HEK293 (cell line): ENCODE data around the gene ABCC2.

Experiments
- CTCF ChIA-PET: fragments of 350-600 bp; formaldehyde crosslinking; extraction: SDS; loops from one replicate; lab custom pipeline; 2021; ENCODE audit warnings: antibody characterized with exemption; lab: Yijun Ruan, JAX
- POLR2A ChIA-PET: fragments of 300-600 bp; formaldehyde crosslinking; extraction: SDS; loops from one replicate; lab custom pipeline; 2020; ENCODE audit warnings: antibody characterized with exemption, inconsistent platforms; lab: Yijun Ruan, JAX
- H3K27ac ChIP-seq: fragments of 200-500 bp; sonication (Bioruptor generic); 2 replicates; pipeline ENCODE4 v1.5.1; 2014; ENCODE audit warnings: low read depth, low read length, control low read depth, inconsistent platforms; ENCODE audit errors: extremely low read depth
- H3K36me3 ChIP-seq, 2 experiments: fragments of 200-500 bp in 1 of 2; sonication (Bioruptor generic) in 1 of 2; 1 replicate in 1 of 2; 2 replicates in 1 of 2; pipeline ENCODE4 v1.5.1; 2014 to 2017; ENCODE audit warnings: inconsistent platforms in 2 of 2, low read length in 2 of 2; ENCODE audit not compliant: control insufficient read depth in 2 of 2, insufficient read depth in 1 of 2
- H3K4me1 ChIP-seq: fragments of 200-500 bp; sonication (Bioruptor generic); 2 replicates; pipeline ENCODE4 v1.5.1; 2014; ENCODE audit warnings: mild to moderate bottlenecking, low read length, inconsistent platforms; ENCODE audit not compliant: control insufficient read depth, insufficient read depth
- H3K4me3 ChIP-seq: 2 replicates; pipeline ENCODE4 v1.5.1; 2011; ENCODE audit warnings: low read depth, mild to moderate bottlenecking, control low read depth, low read length, moderate library complexity
- H3K9me3 ChIP-seq: fragments of 200-500 bp; sonication (Bioruptor generic); 2 replicates; pipeline ENCODE4 v1.5.1; 2014; ENCODE audit warnings: low read depth, low read length, inconsistent platforms; ENCODE audit not compliant: control insufficient read depth, insufficient read depth
- BCL11A ChIP-seq: fragments of 450-650 bp; formaldehyde crosslinking; IDR thresholded peaks from 2 replicates; pipeline ENCODE4 v1.5.1; 2016; ENCODE audit warnings: low read depth, missing biosample characterization, missing genetic modification characterization
- HIC1 ChIP-seq: fragments of 450-650 bp; formaldehyde crosslinking; IDR thresholded peaks from 2 replicates; pipeline ENCODE4 v1.5.1; 2016; ENCODE audit warnings: missing biosample characterization, missing genetic modification characterization
- KLF1 ChIP-seq: fragments of 450-650 bp; formaldehyde crosslinking; IDR thresholded peaks from 2 replicates; pipeline ENCODE4 v1.5.1; 2016; ENCODE audit warnings: missing biosample characterization, missing genetic modification characterization
- PRDM10 ChIP-seq: fragments of 450-650 bp; formaldehyde crosslinking; IDR thresholded peaks from 2 replicates; pipeline ENCODE4 v1.5.1; 2016; ENCODE audit warnings: missing biosample characterization, missing genetic modification characterization
- YY1 ChIP-seq: fragments of 450-650 bp; formaldehyde crosslinking; IDR thresholded peaks from 2 replicates; pipeline ENCODE4 v1.5.1; 2018; ENCODE audit warnings: missing biosample characterization, missing genetic modification characterization
- YY2 ChIP-seq: fragments of 450-650 bp; formaldehyde crosslinking; IDR thresholded peaks from 2 replicates; pipeline ENCODE4 v1.5.1; 2016; ENCODE audit warnings: missing biosample characterization, missing genetic modification characterization
- ZBTB8A ChIP-seq: fragments of 450-650 bp; formaldehyde crosslinking; IDR thresholded peaks from 2 replicates; pipeline ENCODE4 v1.5.1; 2016; ENCODE audit warnings: missing biosample characterization, missing genetic modification characterization
- ZNF157 ChIP-seq: fragments of 450-650 bp; formaldehyde crosslinking; IDR thresholded peaks from 2 replicates; pipeline ENCODE4 v1.5.1; 2016; ENCODE audit warnings: missing biosample characterization, missing genetic modification characterization
- ZNF248 ChIP-seq: fragments of 450-650 bp; formaldehyde crosslinking; IDR thresholded peaks from 2 replicates; pipeline ENCODE4 v1.5.1; 2017; ENCODE audit warnings: missing biosample characterization, missing genetic modification characterization
- ZNF266 ChIP-seq: fragments of 450-650 bp; formaldehyde crosslinking; IDR thresholded peaks from 2 replicates; pipeline ENCODE4 v1.5.1; 2016; ENCODE audit warnings: missing biosample characterization, missing genetic modification characterization, low read depth
- ZNF324 ChIP-seq: fragments of 450-650 bp; formaldehyde crosslinking; IDR thresholded peaks from 2 replicates; pipeline ENCODE4 v1.5.1; 2016; ENCODE audit warnings: missing biosample characterization, missing genetic modification characterization
- ZNF37A ChIP-seq: fragments of 450-650 bp; IDR thresholded peaks from 2 replicates; pipeline ENCODE4 v1.5.1; 2018; ENCODE audit warnings: missing biosample characterization, missing genetic modification characterization
- ZNF560 ChIP-seq: fragments of 450-650 bp; formaldehyde crosslinking; IDR thresholded peaks from 2 replicates; pipeline ENCODE4 v1.5.1; 2017; ENCODE audit warnings: missing biosample characterization, missing genetic modification characterization, borderline replicate concordance
- ZNF610 ChIP-seq: fragments of 450-650 bp; formaldehyde crosslinking; IDR thresholded peaks from 2 replicates; pipeline ENCODE4 v1.5.1; 2016; ENCODE audit warnings: missing biosample characterization, missing genetic modification characterization, borderline replicate concordance
- ZNF624 ChIP-seq: fragments of 450-650 bp; formaldehyde crosslinking; IDR thresholded peaks from 2 replicates; pipeline ENCODE4 v1.5.1; 2017; ENCODE audit warnings: missing biosample characterization, missing genetic modification characterization
- ZNF626 ChIP-seq: fragments of 450-650 bp; sonication (Bioruptor Pico); formaldehyde crosslinking; IDR thresholded peaks from 2 replicates; pipeline ENCODE4 v1.5.1; 2018; ENCODE audit warnings: missing biosample characterization, missing genetic modification characterization, inconsistent platforms
- ZNF830 ChIP-seq: fragments of 450-650 bp; IDR thresholded peaks from 2 replicates; pipeline ENCODE4 v1.5.0; 2018; ENCODE audit warnings: missing biosample characterization, missing genetic modification characterization, low read depth, mild to moderate bottlenecking, moderate library complexity
- TF ChIP-seq, protein P1 (sequence below): fragments of 450-650 bp; formaldehyde crosslinking; IDR thresholded peaks from 2 replicates; pipeline ENCODE4 v1.5.1; 2016; ENCODE audit warnings: missing biosample characterization, missing genetic modification characterization
- TF ChIP-seq, protein P2 (sequence below): fragments of 450-650 bp; formaldehyde crosslinking; IDR thresholded peaks from 2 replicates; pipeline ENCODE4 v1.5.1; 2016; ENCODE audit warnings: missing biosample characterization, missing genetic modification characterization
- TF ChIP-seq, protein P3 (sequence below): fragments of 450-650 bp; formaldehyde crosslinking; IDR thresholded peaks from 2 replicates; pipeline ENCODE4 v1.5.1; 2017; ENCODE audit warnings: missing biosample characterization, missing genetic modification characterization

The ABCC2 gene

DNA sequence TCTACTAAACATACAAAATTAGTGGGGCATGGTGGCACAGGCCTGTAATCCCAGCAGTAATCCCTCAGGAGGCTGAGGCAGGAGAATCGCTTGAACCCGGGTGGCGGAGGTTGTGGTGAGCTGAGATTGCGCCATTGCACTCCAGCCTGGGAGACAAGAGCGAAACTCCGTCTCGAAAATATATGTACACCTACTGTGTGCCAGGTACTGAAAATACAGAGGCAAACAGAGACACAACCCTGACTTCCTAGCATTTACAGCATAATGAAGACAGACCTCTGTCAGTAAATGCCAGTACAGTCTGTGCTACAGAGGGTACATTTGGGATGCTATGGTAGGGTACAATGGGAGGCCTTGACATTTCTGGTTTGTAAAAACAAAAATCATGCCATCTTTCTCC is 66.6 kb downstream of the ABCC2 start:
- no peak overlapping the region for H3K27ac ChIP-seq
- TF ChIP-seq PRDM10 (tag by site-specific recombination) (no peak), ZNF248 (tag by site-specific recombination) (no peak), YY1 (tag by site-specific recombination) (no peak), BCL11A (no peak), ZNF157 (tag by site-specific recombination) (no peak), ZNF830 (no peak), HIC1 (tag by site-specific recombination) (no peak), KLF1 (tag by site-specific recombination) (no peak), ZNF610 (no peak), ZNF37A (tag by site-specific recombination) (no peak), YY2 (no peak), ZNF324 (no peak), ZNF624 (tag by site-specific recombination) (no peak), ZNF626 (no peak), ZNF266 (no peak), ZNF560 (tag by site-specific recombination) (no peak), ZBTB8A (tag by site-specific recombination) (no peak)
- TF ChIP-seq, protein P1, sequence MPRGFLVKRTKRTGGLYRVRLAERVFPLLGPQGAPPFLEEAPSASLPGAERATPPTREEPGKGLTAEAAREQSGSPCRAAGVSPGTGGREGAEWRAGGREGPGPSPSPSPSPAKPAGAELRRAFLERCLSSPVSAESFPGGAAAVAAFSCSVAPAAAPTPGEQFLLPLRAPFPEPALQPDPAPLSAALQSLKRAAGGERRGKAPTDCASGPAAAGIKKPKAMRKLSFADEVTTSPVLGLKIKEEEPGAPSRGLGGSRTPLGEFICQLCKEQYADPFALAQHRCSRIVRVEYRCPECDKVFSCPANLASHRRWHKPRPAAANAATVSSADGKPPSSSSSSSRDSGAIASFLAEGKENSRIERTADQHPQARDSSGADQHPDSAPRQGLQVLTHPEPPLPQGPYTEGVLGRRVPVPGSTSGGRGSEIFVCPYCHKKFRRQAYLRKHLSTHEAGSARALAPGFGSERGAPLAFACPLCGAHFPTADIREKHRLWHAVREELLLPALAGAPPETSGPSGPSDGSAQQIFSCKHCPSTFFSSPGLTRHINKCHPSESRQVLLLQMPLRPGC (tag by site-specific recombination), result no peak
- TF ChIP-seq, protein P2, sequence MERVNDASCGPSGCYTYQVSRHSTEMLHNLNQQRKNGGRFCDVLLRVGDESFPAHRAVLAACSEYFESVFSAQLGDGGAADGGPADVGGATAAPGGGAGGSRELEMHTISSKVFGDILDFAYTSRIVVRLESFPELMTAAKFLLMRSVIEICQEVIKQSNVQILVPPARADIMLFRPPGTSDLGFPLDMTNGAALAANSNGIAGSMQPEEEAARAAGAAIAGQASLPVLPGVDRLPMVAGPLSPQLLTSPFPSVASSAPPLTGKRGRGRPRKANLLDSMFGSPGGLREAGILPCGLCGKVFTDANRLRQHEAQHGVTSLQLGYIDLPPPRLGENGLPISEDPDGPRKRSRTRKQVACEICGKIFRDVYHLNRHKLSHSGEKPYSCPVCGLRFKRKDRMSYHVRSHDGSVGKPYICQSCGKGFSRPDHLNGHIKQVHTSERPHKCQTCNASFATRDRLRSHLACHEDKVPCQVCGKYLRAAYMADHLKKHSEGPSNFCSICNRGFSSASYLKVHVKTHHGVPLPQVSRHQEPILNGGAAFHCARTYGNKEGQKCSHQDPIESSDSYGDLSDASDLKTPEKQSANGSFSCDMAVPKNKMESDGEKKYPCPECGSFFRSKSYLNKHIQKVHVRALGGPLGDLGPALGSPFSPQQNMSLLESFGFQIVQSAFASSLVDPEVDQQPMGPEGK, result no peak
- TF ChIP-seq, protein P3, sequence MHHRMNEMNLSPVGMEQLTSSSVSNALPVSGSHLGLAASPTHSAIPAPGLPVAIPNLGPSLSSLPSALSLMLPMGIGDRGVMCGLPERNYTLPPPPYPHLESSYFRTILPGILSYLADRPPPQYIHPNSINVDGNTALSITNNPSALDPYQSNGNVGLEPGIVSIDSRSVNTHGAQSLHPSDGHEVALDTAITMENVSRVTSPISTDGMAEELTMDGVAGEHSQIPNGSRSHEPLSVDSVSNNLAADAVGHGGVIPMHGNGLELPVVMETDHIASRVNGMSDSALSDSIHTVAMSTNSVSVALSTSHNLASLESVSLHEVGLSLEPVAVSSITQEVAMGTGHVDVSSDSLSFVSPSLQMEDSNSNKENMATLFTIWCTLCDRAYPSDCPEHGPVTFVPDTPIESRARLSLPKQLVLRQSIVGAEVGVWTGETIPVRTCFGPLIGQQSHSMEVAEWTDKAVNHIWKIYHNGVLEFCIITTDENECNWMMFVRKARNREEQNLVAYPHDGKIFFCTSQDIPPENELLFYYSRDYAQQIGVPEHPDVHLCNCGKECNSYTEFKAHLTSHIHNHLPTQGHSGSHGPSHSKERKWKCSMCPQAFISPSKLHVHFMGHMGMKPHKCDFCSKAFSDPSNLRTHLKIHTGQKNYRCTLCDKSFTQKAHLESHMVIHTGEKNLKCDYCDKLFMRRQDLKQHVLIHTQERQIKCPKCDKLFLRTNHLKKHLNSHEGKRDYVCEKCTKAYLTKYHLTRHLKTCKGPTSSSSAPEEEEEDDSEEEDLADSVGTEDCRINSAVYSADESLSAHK (tag by site-specific recombination), result no peak
- CTCF ChIA-PET, result interaction anchor here (0.9 to 17.6 kb wide), 5 partner anchors 10 to 300 kb away, joined by 3 to 264 read pairs (median 4); no protein-coding TSS in a partner anchor

More for the DNA sequence above, 66.6 kb downstream of the ABCC2 start:
- H3K9me3 ChIP-seq, result no peaks in the 10 kb centered on the region
- H3K36me3 ChIP-seq, result no peaks in the 10 kb centered on the region
- no peaks in the 10 kb centered on the region for H3K4me1 ChIP-seq
- POLR2A ChIA-PET, result no interaction called here
- no peak overlapping the region for H3K4me3 ChIP-seq
